Chondrocyte (in vitro differentiated cells): ENCODE data around the gene KCNH3. TPM values are rescaled to one million over a fixed set of nuclear protein-coding genes. Genes with fewer than 3 reads are reported as not detected.
A peak's percentile ranks its signal among the peaks of the same experiment; 100 is the strongest.

Experiments used
- DNase-seq: peaks from one replicate; pipeline ENCODE4 v3.0.0; 2021; ENCODE audit warnings: mixed read lengths, low spot score
- H3K27ac Mint-ChIP-seq: one replicate; pipeline ENCODE4 v1.8.0; 2021; ENCODE audit warnings: mild to moderate bottlenecking, moderate library complexity, mixed read lengths; ENCODE audit not compliant: unreplicated experiment
- H3K27me3 Mint-ChIP-seq: 2 replicates; pipeline ENCODE4 v1.8.0; 2021; ENCODE audit warnings: low read depth, mixed read lengths
- H3K36me3 Mint-ChIP-seq: 2 replicates; pipeline ENCODE4 v1.8.0; 2021; ENCODE audit warnings: low read depth, mixed read lengths
- H3K4me1 Mint-ChIP-seq: 2 replicates; pipeline ENCODE4 v1.8.0; 2021; ENCODE audit warnings: low read depth, mild to moderate bottlenecking, mixed read lengths
- H3K4me3 Mint-ChIP-seq: one replicate; pipeline ENCODE4 v1.8.0; 2021; ENCODE audit warnings: mild to moderate bottlenecking, moderate library complexity, mixed read lengths; ENCODE audit not compliant: unreplicated experiment
- H3K9me3 Mint-ChIP-seq: 2 replicates; pipeline ENCODE4 v1.8.0; 2021; ENCODE audit warnings: low read depth, mixed read lengths
- CTCF ChIP-seq: fragments of 200-600 bp; sonication (generic); IDR thresholded peaks from 2 replicates; pipeline ENCODE4 v1.5.0; 2021; ENCODE audit warnings: antibody characterized with exemption, mild to moderate bottlenecking, moderate library complexity
- long read RNA-seq: library from polyadenylated mRNA; stranded (forward); transcript quantifications from one replicate; pipeline ENCODE4 v2.0.0, GENCODE V29; 2021
- total RNA-seq: library from RNA; stranded (reverse); gene quantifications from 3 replicates; pipeline ENCODE4 v1.2.1, GENCODE V29; 2021

Gene KCNH3
- 0.10 to 0.27 TPM in 2 of 3 replicates, not detected in the other for total RNA-seq
- long read RNA-seq, partial matches to known transcripts = 0 of 2 reads
- long read RNA-seq, other reads (novel, unspliced or antisense) = 2 of 2 reads

GRCh38 chr12:49538510-49539403 is at the start of gene KCNH3:
Gene KCNH3 (plus strand): TSS chr12:49539030. CDS start chr12:49539417, 387 bp downstream.
- peak within 1 kb of the TSS; percentile 55 for H3K4me3 Mint-ChIP-seq

GRCh38 chr12:49489154-49489553 is 49.7 kb upstream of the KCNH3 start:
- Mint-ChIP-seq H3K27ac (no peak overlapping the region), H3K4me1 (peaks cover 12% of the 10 kb centered on the region)

More at GRCh38 chr12:49538510-49539403, at the start of gene KCNH3:
- H3K9me3 Mint-ChIP-seq = no peaks in the 10 kb centered on the region
- no peaks in the 10 kb centered on the region for H3K36me3 Mint-ChIP-seq
- peaks cover 9% of the 10 kb centered on the region for H3K27me3 Mint-ChIP-seq
- no peak for TF ChIP-seq CTCF
- peaks cover 11% of the 10 kb centered on the region for H3K4me1 Mint-ChIP-seq
- no peak within 1 kb of the TSS for H3K27ac Mint-ChIP-seq
- no peak for DNase-seq

GRCh38 chr12:49489720-49490119 is 49.1 kb upstream of the KCNH3 start:
- Mint-ChIP-seq H3K27ac (no peak overlapping the region), H3K27me3 (no peaks in the 10 kb centered on the region), H3K36me3 (peaks cover 13% of the 10 kb centered on the region), H3K4me1 (peaks cover 12% of the 10 kb centered on the region), H3K4me3 (no peak overlapping the region), H3K9me3 (no peaks in the 10 kb centered on the region)
- no peak for DNase-seq
- TF ChIP-seq CTCF = no peak

More at GRCh38 chr12:49489154-49489553, 49.7 kb upstream of the KCNH3 start:
- no peak for DNase-seq
- H3K4me3 Mint-ChIP-seq = no peak overlapping the region
- no peaks in the 10 kb centered on the region for H3K9me3 Mint-ChIP-seq
- TF ChIP-seq CTCF = no peak
- H3K27me3 Mint-ChIP-seq = no peaks in the 10 kb centered on the region
- peaks cover 12% of the 10 kb centered on the region for H3K36me3 Mint-ChIP-seq

GRCh38 chr12:49491823-49492222 is 47.0 kb upstream of the KCNH3 start:
- H3K36me3 Mint-ChIP-seq = peaks cover 18% of the 10 kb centered on the region
- H3K4me1 Mint-ChIP-seq = peaks cover 12% of the 10 kb centered on the region
- H3K9me3 Mint-ChIP-seq = no peaks in the 10 kb centered on the region
- no peak overlapping the region for H3K4me3 Mint-ChIP-seq
- DNase-seq = no peak
- no peaks in the 10 kb centered on the region for H3K27me3 Mint-ChIP-seq
- TF ChIP-seq CTCF = no peak
- H3K27ac Mint-ChIP-seq = no peak overlapping the region

- Mint-ChIP-seq H3K4me3 (no peak overlapping the region), H3K27ac (no peak overlapping the region), H3K4me1 (peaks cover 5% of the 10 kb centered on the region), H3K9me3 (no peaks in the 10 kb centered on the region), H3K27me3 (no peaks in the 10 kb centered on the region), H3K36me3 (peaks cover 21% of the 10 kb centered on the region)
- no peak for DNase-seq
- no peak for TF ChIP-seq CTCF
Observed at GRCh38 chr12:49493900-49494299, 44.9 kb upstream of the KCNH3 start.
